Esophagus squamous epithelium (tissue), 4 donors: Measurements from ENCODE around the gene EHD4.

Experiments used
- POLR2A ChIP-seq, 4 donors: fragments of 450-650 bp; IDR thresholded peaks; one replicate each; pipeline ENCODE4 v1.6.1; 2017; ENCODE audit warnings: antibody characterized with exemption in 4 of 4, mild to moderate bottlenecking in 4 of 4, moderate library complexity in 3 of 4
- TF ChIP-seq, protein P1 (sequence below), 6 experiments: fragments of 450-650 bp in 4 of 6; fragments of 200-600 bp in 2 of 6; sonication (generic) in 2 of 6; IDR thresholded peaks; one replicate each; pipeline ENCODE4 v1.5.1; 2016 to 2019; ENCODE audit warnings: antibody characterized with exemption in 6 of 6, mild to moderate bottlenecking in 4 of 6, moderate library complexity in 4 of 6

- TF ChIP-seq, protein P1, sequence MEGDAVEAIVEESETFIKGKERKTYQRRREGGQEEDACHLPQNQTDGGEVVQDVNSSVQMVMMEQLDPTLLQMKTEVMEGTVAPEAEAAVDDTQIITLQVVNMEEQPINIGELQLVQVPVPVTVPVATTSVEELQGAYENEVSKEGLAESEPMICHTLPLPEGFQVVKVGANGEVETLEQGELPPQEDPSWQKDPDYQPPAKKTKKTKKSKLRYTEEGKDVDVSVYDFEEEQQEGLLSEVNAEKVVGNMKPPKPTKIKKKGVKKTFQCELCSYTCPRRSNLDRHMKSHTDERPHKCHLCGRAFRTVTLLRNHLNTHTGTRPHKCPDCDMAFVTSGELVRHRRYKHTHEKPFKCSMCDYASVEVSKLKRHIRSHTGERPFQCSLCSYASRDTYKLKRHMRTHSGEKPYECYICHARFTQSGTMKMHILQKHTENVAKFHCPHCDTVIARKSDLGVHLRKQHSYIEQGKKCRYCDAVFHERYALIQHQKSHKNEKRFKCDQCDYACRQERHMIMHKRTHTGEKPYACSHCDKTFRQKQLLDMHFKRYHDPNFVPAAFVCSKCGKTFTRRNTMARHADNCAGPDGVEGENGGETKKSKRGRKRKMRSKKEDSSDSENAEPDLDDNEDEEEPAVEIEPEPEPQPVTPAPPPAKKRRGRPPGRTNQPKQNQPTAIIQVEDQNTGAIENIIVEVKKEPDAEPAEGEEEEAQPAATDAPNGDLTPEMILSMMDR (IDR thresholded peaks at IDR 0.05), result no peak
- TF ChIP-seq POLR2A (IDR thresholded peaks at IDR 0.05), result no peak
Observed at GRCh38 chr15:41944313-41944940, 27.9 kb downstream of the EHD4 start.
